ENCODE measurements around the gene TMPRSS6. TPM values are rescaled to one million over a fixed set of nuclear protein-coding genes. Genes with fewer than 3 reads are reported as not detected.

Gene TMPRSS6
- total RNA-seq, 1 donor from 2014 or later = 2.1 TPM

- H3K4me1 ChIP-seq = peaks cover 32% of the 10 kb centered on the region
- H3K27me3 ChIP-seq = no peaks in the 10 kb centered on the region
- no peak overlapping the region for H3K4me3 ChIP-seq
- H3K36me3 ChIP-seq = peaks cover 46% of the 10 kb centered on the region
- DNase-seq = no peak
- TF ChIP-seq CTCF (IDR thresholded peaks at IDR 0.05) = no peak
- ATAC-seq = no peak
- intact Hi-C loops (cut with DNase I) = no loop called here
- H3K27ac ChIP-seq = no peak overlapping the region
- H3K9me3 ChIP-seq = no peaks in the 10 kb centered on the region
These were observed 85.7 kb downstream of the TMPRSS6 start for GRCh38 chr22:37023743-37024338.

- Histone ChIP-seq H3K27ac (peak overlapping the region; percentile 32), H3K27me3 (no peaks in the 10 kb centered on the region), H3K9me3 (no peaks in the 10 kb centered on the region), H3K4me3 (no peak overlapping the region), H3K4me1 (peaks cover 42% of the 10 kb centered on the region), H3K36me3 (peaks cover 42% of the 10 kb centered on the region)
- intact Hi-C loops (cut with DNase I) = no loop called here
- ATAC-seq (peak; percentile 26), DNase-seq (no peak)
- TF ChIP-seq CTCF (IDR thresholded peaks at IDR 0.05) = no peak
These were observed 86.8 kb downstream of the TMPRSS6 start for GRCh38 chr22:37022483-37023337.

- H3K27ac ChIP-seq = peak overlapping the region; percentile 32
- peak; percentile 71 for TF ChIP-seq CTCF (IDR thresholded peaks at IDR 0.05)
- DNase-seq = no peak
- H3K36me3 ChIP-seq = peaks cover 36% of the 10 kb centered on the region
- no peak overlapping the region for H3K4me3 ChIP-seq
- H3K9me3 ChIP-seq = no peaks in the 10 kb centered on the region
- peak; percentile 8 for ATAC-seq
- peaks cover 50% of the 10 kb centered on the region for H3K4me1 ChIP-seq
- intact Hi-C loops (cut with DNase I) = no loop called here
- no peaks in the 10 kb centered on the region for H3K27me3 ChIP-seq
These were observed 87.6 kb downstream of the TMPRSS6 start for GRCh38 chr22:37021710-37022482.

- peaks cover 27% of the 10 kb centered on the region for H3K36me3 ChIP-seq
- peak overlapping the region; percentile 90 for H3K27ac ChIP-seq
- peaks cover 54% of the 10 kb centered on the region for H3K4me1 ChIP-seq
- peak overlapping the region; percentile 76 for H3K4me3 ChIP-seq
- DNase-seq (no peak), ATAC-seq (no peak)
- no peaks in the 10 kb centered on the region for H3K27me3 ChIP-seq
- TF ChIP-seq CTCF (IDR thresholded peaks at IDR 0.05) = no peak
- no peaks in the 10 kb centered on the region for H3K9me3 ChIP-seq
- intact Hi-C loops (cut with DNase I) = no loop called here
These were observed 88.5 kb downstream of the TMPRSS6 start for GRCh38 chr22:37021041-37021440.

GRCh38 chr22:37020192-37020479 is 89.4 kb downstream of the TMPRSS6 start:
- Histone ChIP-seq H3K4me1 (peaks cover 56% of the 10 kb centered on the region), H3K4me3 (peak overlapping the region; percentile 76), H3K9me3 (no peaks in the 10 kb centered on the region), H3K27me3 (no peaks in the 10 kb centered on the region), H3K36me3 (peaks cover 18% of the 10 kb centered on the region), H3K27ac (peak overlapping the region; percentile 90)
- ATAC-seq = peak; percentile 25
- intact Hi-C loops (cut with DNase I) = no loop called here
- DNase-seq = no peak
- no peak for TF ChIP-seq CTCF (IDR thresholded peaks at IDR 0.05)

Data from upper lobe of right lung (tissue), 1 donor.